PC-3 (cell line): ENCODE measurements around the gene BMF. TPM values are rescaled to one million over a fixed set of nuclear protein-coding genes. Genes with fewer than 3 reads are reported as not detected.

Experiments used
- ATAC-seq: fragments of 200-7000 bp; cut with Tn5 transposase; 2 replicates; pipeline ENCODE4 v1.9.1; 2020; ENCODE audit warnings: mild to moderate bottlenecking, moderate library complexity
- BruUV-seq: library from RNA; stranded (reverse); fragments of 400-500 nt; replicated peaks from 2 replicates; lab custom pipeline; 2021; lab: Mats Ljungman, UMichigan
- CTCF ChIA-PET: fragments of 300-600 bp; sonication (Branson Sonifier 250); formaldehyde crosslinking; loops from one replicate; lab custom pipeline; 2022; ENCODE audit warnings: antibody characterized with exemption; lab: Charles Lee
- POLR2A ChIA-PET: fragments of 300-600 bp; sonication (Branson Sonifier 250); formaldehyde crosslinking; loops from one replicate; lab custom pipeline; 2022; ENCODE audit warnings: antibody characterized with exemption; ENCODE audit not compliant: unreplicated experiment; lab: Charles Lee
- DNase-seq: peaks from one replicate; pipeline ENCODE4 v3.0.0-alpha.2; 2015
- H2AFZ ChIP-seq: fragments of 300-600 bp; sonication (generic); 2 replicates; pipeline ENCODE4 v1.6.0; 2016; ENCODE audit warnings: antibody characterized with exemption, low read length
- H3F3A ChIP-seq: fragments of 300-600 bp; sonication (generic); one replicate; pipeline ENCODE4 v1.6.0; 2017; ENCODE audit warnings: antibody characterized with exemption, low read length, control low read depth, mild to moderate bottlenecking; ENCODE audit not compliant: unreplicated experiment
- H3K27ac ChIP-seq: fragments of 300-600 bp; sonication (generic); 2 replicates; pipeline ENCODE4 v1.5.1; 2016; ENCODE audit warnings: mild to moderate bottlenecking, low read length
- H3K27me3 ChIP-seq: fragments of 300-600 bp; sonication (generic); 2 replicates; pipeline ENCODE4 v1.6.1; 2016; ENCODE audit warnings: low read length, mixed read lengths
- H3K36me3 ChIP-seq: fragments of 300-600 bp; sonication (generic); 2 replicates; pipeline ENCODE4 v1.6.1; 2016; ENCODE audit warnings: low read depth, mixed run types, low read length, mixed read lengths
- H3K4me1 ChIP-seq: fragments of 300-600 bp; sonication (generic); 2 replicates; pipeline ENCODE4 v1.5.1; 2016; ENCODE audit warnings: low read length; ENCODE audit not compliant: insufficient read depth
- H3K4me2 ChIP-seq: fragments of 300-600 bp; sonication (generic); 2 replicates; pipeline ENCODE4 v1.6.0; 2016; ENCODE audit warnings: low read length
- H3K4me3 ChIP-seq: fragments of 300-600 bp; sonication (generic); 2 replicates; pipeline ENCODE4 v1.5.1; 2016; ENCODE audit warnings: mild to moderate bottlenecking, low read length, mixed read lengths
- H3K79me2 ChIP-seq: fragments of 300-600 bp; sonication (generic); 2 replicates; pipeline ENCODE4 v1.6.1; 2017; ENCODE audit warnings: low read length, mixed read lengths
- H3K9ac ChIP-seq: fragments of 300-600 bp; sonication (generic); 2 replicates; pipeline ENCODE4 v1.6.0; 2016; ENCODE audit warnings: mild to moderate bottlenecking, low read length
- H3K9me2 ChIP-seq: fragments of 300-600 bp; sonication (generic); replicated peaks from 2 replicates; pipeline ENCODE4 v1.6.1; 2016; ENCODE audit warnings: mixed run types, low read length, mixed read lengths
- H3K9me3 ChIP-seq: fragments of 300-600 bp; sonication (generic); 2 replicates; pipeline ENCODE4 v1.6.1; 2016; ENCODE audit warnings: low read length, mixed read lengths
- H4K20me1 ChIP-seq: fragments of 300-600 bp; sonication (generic); 2 replicates; pipeline ENCODE4 v1.6.1; 2016; ENCODE audit warnings: low read length, mixed read lengths
- CTCF ChIP-seq: fragments of 300-600 bp; sonication (generic); conservative IDR thresholded peaks from 2 replicates; pipeline ENCODE4 v1.5.1; 2017; ENCODE audit warnings: antibody characterized with exemption, low read depth, mild to moderate bottlenecking, low read length
- EZH2 ChIP-seq: fragments of 300-600 bp; sonication (generic); IDR thresholded peaks from one replicate; pipeline ENCODE4 v1.6.1; 2017; ENCODE audit warnings: antibody characterized with exemption, mild to moderate bottlenecking, low read length; ENCODE audit not compliant: unreplicated experiment
- EZH2phosphoT487 ChIP-seq: fragments of 300-600 bp; sonication (generic); IDR thresholded peaks from 2 replicates; pipeline ENCODE4 v1.6.1; 2018; ENCODE audit warnings: mild to moderate bottlenecking, antibody characterized with exemption, low read length, borderline replicate concordance
- intact Hi-C: fragments of 100-400 bp; cut with micrococcal nuclease; formaldehyde crosslinking; loops from 2 replicates; pipeline ENCODE4 v1.9.0; 2023
- total RNA-seq: library from RNA; depleted of rRNA; stranded (reverse); fragments of >200 nt; gene quantifications from 2 replicates; pipeline ENCODE4 v1.2.3, GENCODE V29; 2014

The BMF gene
- total RNA-seq, 1 experiment from 2014 or later, result 0.95 TPM

- BruUV-seq, result no TSS peak
- Histone ChIP-seq H3K27ac (no peak overlapping the region), H3K27me3 (no peaks in the 10 kb centered on the region), H3K4me1 (peaks cover 27% of the 10 kb centered on the region), H3K9ac (no peak overlapping the region), H2AFZ (no peak overlapping the region), H3K4me3 (no peak overlapping the region), H3F3A (no peaks in the 10 kb centered on the region), H3K4me2 (no peak overlapping the region), H3K9me2 (no peaks in the 10 kb centered on the region), H3K36me3 (no peaks in the 10 kb centered on the region), H4K20me1 (no peaks in the 10 kb centered on the region), H3K9me3 (no peaks in the 10 kb centered on the region), H3K79me2 (no peaks in the 10 kb centered on the region)
- CTCF ChIA-PET, result interaction anchor here (0.6 kb wide), 1 partner anchor 71 kb away, joined by 4 read pairs; no protein-coding TSS in a partner anchor
- no peak for ATAC-seq
- no peak for TF ChIP-seq EZH2
- no peak for TF ChIP-seq EZH2phosphoT487
- no peak for TF ChIP-seq CTCF
- POLR2A ChIA-PET, result no interaction called here
- DNase-seq, result no peak
- intact Hi-C loops, result no loop called here
These were observed 56.1 kb downstream of the BMF start for GRCh38 chr15:40052604-40053003.

GRCh38 chr15:40051616-40052415, 56.9 kb downstream of the BMF start:
- Histone ChIP-seq H3K4me1 (peaks cover 34% of the 10 kb centered on the region), H2AFZ (no peak overlapping the region), H3K9me2 (no peaks in the 10 kb centered on the region), H3K4me3 (no peak overlapping the region), H3K79me2 (no peaks in the 10 kb centered on the region), H3K27ac (no peak overlapping the region), H3K27me3 (no peaks in the 10 kb centered on the region), H3K9me3 (no peaks in the 10 kb centered on the region), H4K20me1 (no peaks in the 10 kb centered on the region), H3K9ac (no peak overlapping the region), H3K4me2 (no peak overlapping the region), H3K36me3 (no peaks in the 10 kb centered on the region), H3F3A (no peaks in the 10 kb centered on the region)
- BruUV-seq, result no TSS peak
- ATAC-seq (no peak), DNase-seq (no peak)
- CTCF ChIA-PET, result no interaction called here
- TF ChIP-seq EZH2phosphoT487 (no peak), EZH2 (no peak), CTCF (no peak)
- intact Hi-C loops, result no loop called here
- POLR2A ChIA-PET, result interaction anchor here (0.7 kb wide), 1 partner anchor 42 kb away, joined by 3 read pairs; no protein-coding TSS in a partner anchor
